ENCODE measurements around the gene RPAP3. TPM values are rescaled to one million over a fixed set of nuclear protein-coding genes. Genes with fewer than 3 reads are reported as not detected.

The RPAP3 gene
- total and polyA plus RNA-seq, 2 of the 4 experiments (the other 2 are of a cell fraction), result 10.6 to 13.4 TPM

GRCh38 chr12:47672068-47672467, 33.8 kb downstream of the RPAP3 start:
- no TSS peak for BruUV-seq (replicated peaks)
- Histone ChIP-seq H4K20me1 (ENCODE audit: insufficient read depth, low read length) (no peaks in the 10 kb centered on the region), H3K4me1 (ENCODE audit: control insufficient read depth, insufficient read depth, low read length) (no peaks in the 10 kb centered on the region), H3K4me3 (ENCODE audit: insufficient read depth, low read depth, low read length) (no peak overlapping the region), H3K9ac (ENCODE audit: low read depth, low read length) (no peak overlapping the region), H2BK15ac (ENCODE audit: low read depth, low read length) (no peak overlapping the region), H2BK5ac (ENCODE audit: low read depth, low read length, poor library complexity, severe bottlenecking) (no peak overlapping the region), H4K5ac (ENCODE audit: low read depth, low read length) (no peak overlapping the region), H3K18ac (ENCODE audit: low read depth, low read length) (no peak overlapping the region), H4K8ac (ENCODE audit: low read depth in 2 of 2, low read length in 2 of 2) (no peak overlapping the region), H2AK9ac (replicated peaks; ENCODE audit: low read depth, low read length, poor library complexity) (no peak overlapping the region), H3K36me3 (ENCODE audit: control insufficient read depth, insufficient read depth, low read length) (peaks cover 5% of the 10 kb centered on the region), H3K79me1 (ENCODE audit: low read depth in 1 of 2, low read length in 2 of 2) (peaks cover 0 to 4% of the 10 kb centered on the region in 2 experiments; a peak in 1 of 4 replicates), H2BK20ac (ENCODE audit: low read depth, low read length) (no peak overlapping the region), H3K4me2 (ENCODE audit: low read depth, low read length) (no peak overlapping the region), H3K4ac (ENCODE audit: low read depth, low read length) (no peak overlapping the region), H2AFZ (replicated peaks; ENCODE audit: low read length, poor library complexity) (no peak overlapping the region), H3K14ac (replicated peaks; ENCODE audit: low read depth, low read length) (no peak overlapping the region), H3K23ac (ENCODE audit: low read depth, low read length) (no peak overlapping the region), H3K9me3 (ENCODE audit: control insufficient read depth, insufficient read depth, low read length) (no peaks in the 10 kb centered on the region), H4K91ac (ENCODE audit: insufficient read depth, low read depth, low read length) (no peak overlapping the region), H3K27ac (ENCODE audit: insufficient read depth, low read length) (no peak overlapping the region), H3K9me1 (ENCODE audit: insufficient read depth, low read length) (no peaks in the 10 kb centered on the region), H3K56ac (ENCODE audit: extremely low read depth, insufficient read depth, low read length) (no peak overlapping the region), H3K27me3 (ENCODE audit: control insufficient read depth, insufficient read depth, low read length) (no peaks in the 10 kb centered on the region), H2BK120ac (ENCODE audit: low read depth, low read length) (no peak overlapping the region), H2AK5ac (ENCODE audit: low read depth, low read length) (no peak overlapping the region)
- ChIA-PET POLR2A (ENCODE audit: unreplicated experiment) (no interaction called here), CTCF (no interaction called here)
- dilution Hi-C loops (cut with HindIII; ENCODE audit: low sequenced_read_pairs, unreplicated experiment), result no loop called here
- intact Hi-C loops (cut with micrococcal nuclease), result no loop called here
- DNase-seq (no peak), ATAC-seq (ENCODE audit: low read depth) (no peak)
- TF ChIP-seq SMC3 (IDR thresholded peaks at IDR 0.05; ENCODE audit: low read depth, low read length) (no peak), BHLHE40 (IDR thresholded peaks at IDR 0.05; ENCODE audit: low read depth, low read length) (no peak), FOS (IDR thresholded peaks at IDR 0.05; ENCODE audit: low read depth, low read length) (no peak), RFX5 (IDR thresholded peaks at IDR 0.05; ENCODE audit: low read depth, low read length) (no peak), POLR2A (IDR thresholded peaks at IDR 0.05; ENCODE audit: low read depth, low read length) (no peak), RAD21 (IDR thresholded peaks at IDR 0.05; ENCODE audit: low read length) (no peak), MAZ (IDR thresholded peaks at IDR 0.05; ENCODE audit: borderline replicate concordance, low read depth, low read length) (no peak), ELK1 (IDR thresholded peaks at IDR 0.05; ENCODE audit: borderline replicate concordance, low read depth, low read length) (no peak), CHD1 (IDR thresholded peaks at IDR 0.05; ENCODE audit: low read depth, low read length) (no peak), CTCF (conservative IDR thresholded peaks at IDR 0.05; ENCODE audit: low read depth, low read length) (no peak), NFE2L2 (IDR thresholded peaks at IDR 0.05; ENCODE audit: low read depth, low read length) (no peak), MXI1 (IDR thresholded peaks at IDR 0.05; ENCODE audit: borderline replicate concordance, low read depth, low read length) (no peak), RCOR1 (IDR thresholded peaks at IDR 0.05; ENCODE audit: insufficient replicate concordance, low read length) (no peak), USF2 (IDR thresholded peaks at IDR 0.05; ENCODE audit: low read depth, low read length) (no peak), CEBPB (IDR thresholded peaks at IDR 0.05; ENCODE audit: low read depth, low read length) (no peak), MAFK (IDR thresholded peaks at IDR 0.05; ENCODE audit: low read depth, low read length) (no peak)
- WGBS, 2 experiments (ENCODE audit: extremely low coverage in 2 of 2, insufficient read length in 1 of 2), result 100% methylated on average over 1 of the region's 2 CpGs; no CpG with 5 or more reads in 1 of the 2 experiments
- in situ Hi-C loops (cut with MboI; ENCODE audit: low sequenced_read_pairs), result no loop called here
